Endothelial cell (in vitro differentiated cells): ENCODE results near the gene LEMD2. TPM values are rescaled to one million over a fixed set of nuclear protein-coding genes. Genes with fewer than 3 reads are reported as not detected.
A peak's percentile ranks its signal among the peaks of the same experiment; 100 is the strongest.

Experiments used
- DNase-seq: peaks from one replicate; pipeline ENCODE4 v3.0.0; 2021; ENCODE audit warnings: low spot score
- H3K27ac Mint-ChIP-seq: one replicate; pipeline ENCODE4 v1.8.0; 2021; ENCODE audit warnings: mixed read lengths, inconsistent platforms; ENCODE audit not compliant: unreplicated experiment
- H3K27me3 Mint-ChIP-seq: one replicate; pipeline ENCODE4 v1.8.0; 2021; ENCODE audit warnings: mild to moderate bottlenecking, moderate library complexity, mixed read lengths, inconsistent platforms; ENCODE audit not compliant: unreplicated experiment
- H3K36me3 Mint-ChIP-seq: one replicate; pipeline ENCODE4 v1.8.0; 2021; ENCODE audit warnings: mild to moderate bottlenecking, low read depth, mixed read lengths, inconsistent platforms; ENCODE audit not compliant: unreplicated experiment
- H3K4me1 Mint-ChIP-seq: one replicate; pipeline ENCODE4 v1.8.0; 2021; ENCODE audit warnings: mild to moderate bottlenecking, mixed read lengths, inconsistent platforms; ENCODE audit not compliant: unreplicated experiment
- H3K4me3 Mint-ChIP-seq: one replicate; pipeline ENCODE4 v1.8.0; 2021; ENCODE audit warnings: mild to moderate bottlenecking, mixed read lengths, inconsistent platforms; ENCODE audit not compliant: unreplicated experiment
- H3K9me3 Mint-ChIP-seq: one replicate; pipeline ENCODE4 v1.8.0; 2021; ENCODE audit warnings: mixed read lengths, inconsistent platforms; ENCODE audit not compliant: unreplicated experiment
- long read RNA-seq: library from polyadenylated mRNA; unstranded; transcript quantifications from one replicate; pipeline ENCODE4 v2.0.0, GENCODE V29; 2020; ENCODE audit not compliant: unreplicated experiment
- total RNA-seq: library from RNA; stranded (reverse); fragmentation: NEBNext Ultra II Directional; extraction: Animal tissue kit (Norgen Biotek cat#: 25700); gene quantifications from one replicate; pipeline ENCODE4 v1.2.1, GENCODE V29; 2021; ENCODE audit not compliant: unreplicated experiment
- TF ChIP-seq, protein P1 (sequence below): fragments of 200-600 bp; sonication (generic); IDR thresholded peaks from one replicate; pipeline ENCODE4 v1.5.0; 2021; ENCODE audit warnings: antibody characterized with exemption; ENCODE audit not compliant: unreplicated experiment

The LEMD2 gene
- 105 TPM for total RNA-seq
- long read RNA-seq, transcript LEMD2-201 (9 exons, 2,958 nt): major isoform, 22 of 45 reads
- long read RNA-seq, transcript LEMD2-208 (5 exons, 563 nt): minor isoform, 8 of 45 reads
- long read RNA-seq, partial matches to known transcripts: 6 of 45 reads
- long read RNA-seq, other reads (novel, unspliced or antisense): 9 of 45 reads

DNA sequence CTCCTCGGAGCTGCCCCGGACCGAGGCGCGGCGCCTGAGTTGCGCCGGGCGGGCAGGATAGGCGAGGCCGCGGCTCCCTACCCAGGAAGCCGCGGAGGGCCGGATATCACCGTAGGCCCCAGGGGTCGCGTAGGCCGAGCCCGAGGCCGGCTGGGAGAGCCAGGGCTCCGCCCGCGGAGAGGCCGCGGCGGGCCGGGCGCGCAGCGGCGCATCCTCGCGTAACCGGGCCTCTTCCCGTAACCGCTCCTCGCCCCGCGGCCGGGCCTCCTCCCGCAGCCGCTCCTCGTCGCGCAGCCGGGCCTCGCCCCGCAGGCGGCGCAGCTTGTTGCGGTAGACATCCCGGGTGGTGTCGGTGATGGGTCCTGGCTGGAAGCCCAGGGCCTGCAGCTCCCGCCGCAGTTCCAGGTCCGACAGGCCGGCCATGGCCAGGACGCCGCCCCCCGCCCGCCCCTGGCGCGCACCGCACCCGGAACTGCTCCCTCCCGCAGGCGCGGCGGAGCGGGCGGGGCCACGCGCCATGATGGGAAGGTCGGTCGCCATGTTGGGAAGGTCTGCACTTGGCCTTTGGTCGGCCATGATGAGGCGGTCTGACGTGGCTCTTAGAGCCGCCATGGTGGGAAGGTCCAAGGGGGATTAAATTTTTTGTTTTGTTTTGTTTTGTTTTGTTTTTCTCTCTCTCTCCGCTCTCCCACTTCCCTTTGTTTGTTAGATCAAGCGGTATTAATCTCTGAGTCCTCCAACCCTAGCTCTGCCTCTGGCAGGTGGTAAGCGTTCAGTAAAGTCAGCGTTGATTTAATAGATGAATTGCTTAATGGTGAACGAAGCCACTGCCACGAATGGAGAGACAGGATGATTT, at the start of gene LEMD2:
TSS of gene LEMD2 (minus strand) at position 437 of the 856 bp plus-strand sequence. CDS start at position 423, 14 bp downstream.
- peak; percentile 91 for DNase-seq
- Mint-ChIP-seq H3K36me3 (peaks cover 4% of the 10 kb centered on the region), H3K4me1 (peaks cover 61% of the 10 kb centered on the region), H3K9me3 (no peaks in the 10 kb centered on the region), H3K27me3 (peaks cover 19% of the 10 kb centered on the region), H3K27ac (peak within 1 kb of the TSS; percentile 99), H3K4me3 (peak within 1 kb of the TSS; percentile 98)
- TF ChIP-seq, protein P1, sequence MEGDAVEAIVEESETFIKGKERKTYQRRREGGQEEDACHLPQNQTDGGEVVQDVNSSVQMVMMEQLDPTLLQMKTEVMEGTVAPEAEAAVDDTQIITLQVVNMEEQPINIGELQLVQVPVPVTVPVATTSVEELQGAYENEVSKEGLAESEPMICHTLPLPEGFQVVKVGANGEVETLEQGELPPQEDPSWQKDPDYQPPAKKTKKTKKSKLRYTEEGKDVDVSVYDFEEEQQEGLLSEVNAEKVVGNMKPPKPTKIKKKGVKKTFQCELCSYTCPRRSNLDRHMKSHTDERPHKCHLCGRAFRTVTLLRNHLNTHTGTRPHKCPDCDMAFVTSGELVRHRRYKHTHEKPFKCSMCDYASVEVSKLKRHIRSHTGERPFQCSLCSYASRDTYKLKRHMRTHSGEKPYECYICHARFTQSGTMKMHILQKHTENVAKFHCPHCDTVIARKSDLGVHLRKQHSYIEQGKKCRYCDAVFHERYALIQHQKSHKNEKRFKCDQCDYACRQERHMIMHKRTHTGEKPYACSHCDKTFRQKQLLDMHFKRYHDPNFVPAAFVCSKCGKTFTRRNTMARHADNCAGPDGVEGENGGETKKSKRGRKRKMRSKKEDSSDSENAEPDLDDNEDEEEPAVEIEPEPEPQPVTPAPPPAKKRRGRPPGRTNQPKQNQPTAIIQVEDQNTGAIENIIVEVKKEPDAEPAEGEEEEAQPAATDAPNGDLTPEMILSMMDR: no peak

DNA sequence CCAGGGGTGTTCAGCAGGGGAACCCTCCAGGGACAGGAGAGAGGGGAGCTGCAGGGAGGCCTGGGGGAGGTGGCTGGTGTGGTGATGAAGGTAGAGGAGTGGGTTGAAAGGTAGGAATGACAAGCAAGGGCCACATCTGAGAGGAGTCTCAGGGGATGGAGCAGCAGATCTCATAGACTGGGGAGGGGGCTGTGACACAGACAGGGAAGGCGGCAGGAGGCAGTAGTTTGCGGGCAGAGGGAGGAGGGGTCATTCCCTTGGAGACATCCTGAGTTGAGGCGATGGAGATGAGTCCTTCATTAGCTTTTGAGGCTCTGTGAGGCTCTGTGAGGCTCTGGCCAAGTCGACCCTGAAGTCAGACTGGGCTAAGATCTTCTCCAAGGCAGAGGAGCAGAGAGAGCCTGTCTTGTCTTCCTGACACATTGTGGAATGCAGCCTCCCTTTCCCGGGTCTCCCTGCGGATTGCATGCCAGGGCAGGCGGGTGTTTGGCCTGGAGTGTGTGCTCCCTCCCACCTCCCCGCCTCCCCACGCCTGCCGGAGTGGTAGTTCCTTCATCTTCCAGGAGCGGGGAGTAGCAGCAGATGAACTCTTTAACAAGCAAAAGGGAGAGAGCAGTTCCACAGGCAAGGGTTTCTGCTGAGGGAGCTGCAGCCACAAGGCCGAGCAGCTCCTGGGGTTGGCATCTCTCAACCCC, 49.2 kb upstream of the LEMD2 start:
- no peak for DNase-seq
- TF ChIP-seq, protein P1: no peak
- Mint-ChIP-seq H3K27ac (no peak overlapping the region), H3K36me3 (peaks cover 8% of the 10 kb centered on the region), H3K9me3 (peaks cover 4% of the 10 kb centered on the region), H3K4me3 (no peak overlapping the region), H3K4me1 (peaks cover 11% of the 10 kb centered on the region), H3K27me3 (peaks cover 4% of the 10 kb centered on the region)

DNA sequence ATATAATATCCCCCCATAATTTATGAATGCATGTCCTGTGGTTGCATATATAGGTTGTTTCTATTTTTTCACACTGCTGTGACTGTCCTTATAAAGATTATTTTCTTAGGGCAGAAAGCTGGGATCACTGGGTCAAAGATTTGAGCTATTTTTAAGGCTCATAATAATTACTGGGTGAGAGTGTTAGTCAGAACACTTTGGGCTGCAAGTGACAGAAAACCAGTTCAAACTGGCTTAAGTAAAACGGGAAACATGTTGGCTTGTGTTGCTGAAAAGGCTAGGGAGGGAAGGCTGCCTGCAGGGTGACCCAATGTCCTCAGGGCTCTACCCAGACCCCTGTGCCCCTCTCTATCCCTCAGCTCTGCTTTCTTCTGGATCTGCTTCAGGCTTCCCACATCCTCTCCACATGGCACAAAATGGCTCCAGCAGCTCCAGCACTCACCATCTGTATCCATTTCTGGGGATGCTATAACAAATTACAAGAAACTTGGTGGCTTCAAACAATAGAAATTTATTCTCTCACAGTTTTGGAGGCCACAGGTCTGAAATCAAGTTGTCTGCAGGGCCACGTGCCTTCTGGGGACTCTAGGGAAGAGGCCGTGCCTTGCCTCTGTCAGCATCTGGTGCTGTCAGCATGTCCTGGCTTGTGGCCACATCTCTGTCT, 48.0 kb upstream of the LEMD2 start:
- Mint-ChIP-seq H3K4me1 (peaks cover 11% of the 10 kb centered on the region), H3K27ac (no peak overlapping the region)
- TF ChIP-seq, protein P1: no peak

DNA sequence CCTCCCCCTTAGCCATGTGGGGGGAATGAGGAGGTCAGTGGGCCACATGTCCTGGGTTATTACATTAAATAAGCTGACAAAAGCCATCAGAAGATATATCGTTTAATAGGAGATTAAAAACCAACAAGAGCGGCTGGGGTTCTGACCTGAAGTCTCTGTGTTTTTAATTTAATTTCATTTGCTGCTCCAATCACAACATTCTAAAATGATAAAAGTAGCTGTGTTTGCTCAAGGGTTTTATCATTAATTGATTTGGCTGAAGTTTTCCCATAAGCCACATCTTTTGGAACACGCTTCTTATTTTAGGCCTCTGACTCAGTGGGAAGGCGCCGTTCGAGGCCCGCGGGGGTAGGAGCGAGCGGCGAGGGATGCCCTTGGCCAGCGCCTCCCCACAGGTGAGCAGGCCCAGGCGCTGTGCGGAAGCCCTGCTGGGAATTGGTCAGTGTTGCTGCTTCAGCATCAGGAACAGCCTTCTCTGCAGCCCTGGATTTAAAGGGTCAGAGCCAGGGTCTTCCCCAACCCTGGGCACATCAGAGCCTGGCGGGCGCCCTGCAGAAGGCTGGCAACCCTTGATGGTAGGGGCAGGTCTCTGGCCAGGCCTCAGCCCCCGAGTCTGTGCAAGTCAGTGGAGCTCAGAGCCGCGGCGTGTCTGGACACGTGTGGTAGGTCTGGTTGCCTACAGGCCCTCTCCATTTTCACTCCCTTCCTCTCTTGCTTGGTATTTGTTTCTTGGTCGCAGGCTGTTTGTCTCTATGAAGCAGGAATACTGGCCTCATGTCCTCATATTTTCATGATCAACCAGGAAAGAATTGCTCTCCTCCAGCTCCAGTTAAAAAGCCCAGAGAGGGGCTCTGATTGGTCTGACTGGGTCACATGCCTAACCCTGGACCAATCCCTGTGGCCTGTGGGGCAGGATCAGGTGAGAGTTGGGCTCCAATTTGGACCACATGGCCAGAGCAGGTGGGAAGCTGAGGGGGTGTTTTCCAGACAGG, 45.8 kb upstream of the LEMD2 start:
- Mint-ChIP-seq H3K4me1 (peaks cover 2% of the 10 kb centered on the region), H3K27me3 (peaks cover 5% of the 10 kb centered on the region), H3K9me3 (peaks cover 4% of the 10 kb centered on the region), H3K4me3 (no peak overlapping the region), H3K36me3 (peaks cover 8% of the 10 kb centered on the region), H3K27ac (no peak overlapping the region)
- TF ChIP-seq, protein P1: no peak
- DNase-seq: no peak

More for the DNA sequence above, 48.0 kb upstream of the LEMD2 start:
- DNase-seq: no peak
- peaks cover 8% of the 10 kb centered on the region for H3K36me3 Mint-ChIP-seq
- peaks cover 4% of the 10 kb centered on the region for H3K27me3 Mint-ChIP-seq
- peaks cover 4% of the 10 kb centered on the region for H3K9me3 Mint-ChIP-seq
- H3K4me3 Mint-ChIP-seq: no peak overlapping the region
